HL-60 (cell line): Measurements from ENCODE around the gene SETD7.

ENCODE experiments used
- CTCF ChIP-seq: IDR thresholded peaks from one replicate; pipeline ENCODE4 v1.5.1; 2011; ENCODE audit warnings: low read length, control low read depth, inconsistent platforms; ENCODE audit not compliant: insufficient read depth
- GABPA ChIP-seq: IDR thresholded peaks from 2 replicates; pipeline ENCODE4 v1.6.1; 2012; ENCODE audit warnings: low read depth
- POLR2AphosphoS5 ChIP-seq: IDR thresholded peaks from 2 replicates; pipeline ENCODE4 v1.6.1; 2012; ENCODE audit warnings: low read depth
- REST ChIP-seq: IDR thresholded peaks from 2 replicates; pipeline ENCODE4 v1.6.1; 2012; ENCODE audit warnings: low read depth; ENCODE audit not compliant: insufficient replicate concordance
- SPI1 ChIP-seq: IDR thresholded peaks from 2 replicates; pipeline ENCODE4 v1.6.1; 2012; ENCODE audit warnings: low read depth, mild to moderate bottlenecking, borderline replicate concordance

GRCh38 chr4:139596034-139596683 is 40.1 kb upstream of the SETD7 start:
- TF ChIP-seq POLR2AphosphoS5 (no peak), CTCF (no peak), GABPA (no peak), SPI1 (no peak), REST (no peak)
